Right lobe of liver (tissue), 6 donors: Measurements from ENCODE around the gene TF. TPM values are rescaled to one million over a fixed set of nuclear protein-coding genes. Genes with fewer than 3 reads are reported as not detected.
A peak's percentile ranks its signal among the peaks of the same experiment; 100 is the strongest.

Source experiments
- ATAC-seq, 4 donors: fragments of 200-7000 bp; cut with Tn5 transposase; one replicate each; pipeline ENCODE4 v1.9.1; 2020; ENCODE audit warnings: mild to moderate bottlenecking in 4 of 4, moderate library complexity in 4 of 4
- DNase-seq, 3 donors: peaks; one replicate each; pipeline ENCODE4 v3.0.0-alpha.2; 2020
- H3K27ac ChIP-seq, 3 donors: fragments of 200-600 bp; one replicate each; pipeline ENCODE4 v1.8.0; 2022
- H3K27me3 ChIP-seq, 2 donors: fragments of 200-600 bp; one replicate each; pipeline ENCODE4 v1.8.0; 2022
- H3K36me3 ChIP-seq, 4 donors: fragments of 200-600 bp; sonication (generic) in 1 of 4; one replicate each; pipeline versions ENCODE4 v1.5.1 to v1.8.0; 2017 to 2022; ENCODE audit warnings: control low read depth in 1 of 4
- H3K4me1 ChIP-seq, 4 donors: fragments of 200-600 bp; sonication (generic) in 1 of 4; one replicate each; pipeline versions ENCODE4 v1.5.1 to v1.8.0; 2017 to 2022; ENCODE audit warnings: control low read depth in 1 of 4
- H3K4me3 ChIP-seq, 3 donors: fragments of 200-600 bp; one replicate each; pipeline ENCODE4 v1.8.0; 2022
- H3K9me3 ChIP-seq, 4 donors: fragments of 200-600 bp; sonication (generic) in 1 of 4; one replicate each; pipeline versions ENCODE4 v1.5.1 to v1.8.0; 2017 to 2022; ENCODE audit warnings: control low read depth in 1 of 4
- POLR2A ChIP-seq: fragments of 450-650 bp; IDR thresholded peaks from one replicate; pipeline ENCODE4 v1.6.1; 2017; ENCODE audit warnings: antibody characterized with exemption, mild to moderate bottlenecking
- WGBS: methylation state at CpG from one replicate; pipeline ENCODE4 v1.1.6; 2018; ENCODE audit warnings: low coverage, low lambda C conversion rate; ENCODE audit not compliant: insufficient coverage; ENCODE audit errors: missing lambda C conversion rate; 5-methylcytosine and 5-hydroxymethylcytosine counted together
- intact Hi-C, 2 donors: fragments of 100-400 bp; cut with DNase I; formaldehyde crosslinking; loops; one replicate each; pipeline versions ENCODE4 v1.11.2 to v1.14.1; 2022
- total RNA-seq, 6 experiments: library from RNA; depleted of rRNA in 2 of 6; stranded (reverse); fragments of >200 nt in 2 of 6; fragmentation: NEBNext Ultra II Directional in 3 of 6; extraction: Animal tissue kit (Norgen Biotek cat#: 25700) in 3 of 6; gene quantifications; one replicate each; pipeline versions ENCODE4 v1.1.0 to v1.2.4, GENCODE V29; 2016 to 2023
- TF ChIP-seq, protein P1 (sequence below), 4 donors: fragments of 200-600 bp in 3 of 4; fragments of 450-650 bp in 1 of 4; IDR thresholded peaks; one replicate each; pipeline versions ENCODE4 v1.5.1 to v1.8.0; 2016 to 2022; ENCODE audit warnings: antibody characterized with exemption in 4 of 4, mild to moderate bottlenecking in 2 of 4
- donor health status: DM: no; HTN: yes; CAD: no.
- donor health status: DM: no; HTN: no; CAD: no.
- donor health status: DM: no; HTN: no; CAD: no.
- donor health status: DM: no; HTN: yes; CAD: no.
- donor health status: DM: no; HTN: yes; CAD: no.

The TF gene
- total RNA-seq, 6 experiments from 2014 or later, result 2,871 to 25,349 (median 17,684) TPM

DNA sequence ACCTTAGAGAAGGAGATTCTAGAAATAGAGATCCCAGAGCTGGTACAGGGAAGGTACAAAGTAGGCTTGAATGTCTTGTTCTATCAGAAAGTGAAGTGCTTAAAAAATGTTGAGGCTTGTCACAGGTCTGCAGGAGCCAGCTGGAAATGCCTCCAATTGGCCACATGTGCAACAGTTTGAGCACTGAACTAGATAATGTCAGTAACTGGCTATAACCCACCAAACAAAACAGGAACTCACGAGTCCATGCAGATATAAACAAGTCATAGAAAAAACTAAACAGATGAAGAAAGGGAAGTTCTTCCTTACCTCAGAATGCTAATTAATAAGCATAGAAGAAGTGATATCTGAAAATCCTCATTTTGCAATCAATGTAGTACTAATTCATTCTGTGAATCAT is 11.9 kb upstream of the TF start:
- intact Hi-C loops, result no loop called here
- Histone ChIP-seq H3K27me3 (no peaks in the 10 kb centered on the region), H3K36me3 (no peaks in the 10 kb centered on the region), H3K4me1 (peaks cover 0 to 53% (median 21%) of the 10 kb centered on the region in 4 donors), H3K9me3 (no peaks in the 10 kb centered on the region), H3K27ac (peak overlapping the region; percentile 21 to 70 (median 51)), H3K4me3 (peak overlapping the region in 1 of 3 donors; percentile 4)
- ATAC-seq (peak; percentile 23 to 47 (median 28)), DNase-seq (peak in 1 of 3 donors; percentile 68)
- TF ChIP-seq, protein P1, sequence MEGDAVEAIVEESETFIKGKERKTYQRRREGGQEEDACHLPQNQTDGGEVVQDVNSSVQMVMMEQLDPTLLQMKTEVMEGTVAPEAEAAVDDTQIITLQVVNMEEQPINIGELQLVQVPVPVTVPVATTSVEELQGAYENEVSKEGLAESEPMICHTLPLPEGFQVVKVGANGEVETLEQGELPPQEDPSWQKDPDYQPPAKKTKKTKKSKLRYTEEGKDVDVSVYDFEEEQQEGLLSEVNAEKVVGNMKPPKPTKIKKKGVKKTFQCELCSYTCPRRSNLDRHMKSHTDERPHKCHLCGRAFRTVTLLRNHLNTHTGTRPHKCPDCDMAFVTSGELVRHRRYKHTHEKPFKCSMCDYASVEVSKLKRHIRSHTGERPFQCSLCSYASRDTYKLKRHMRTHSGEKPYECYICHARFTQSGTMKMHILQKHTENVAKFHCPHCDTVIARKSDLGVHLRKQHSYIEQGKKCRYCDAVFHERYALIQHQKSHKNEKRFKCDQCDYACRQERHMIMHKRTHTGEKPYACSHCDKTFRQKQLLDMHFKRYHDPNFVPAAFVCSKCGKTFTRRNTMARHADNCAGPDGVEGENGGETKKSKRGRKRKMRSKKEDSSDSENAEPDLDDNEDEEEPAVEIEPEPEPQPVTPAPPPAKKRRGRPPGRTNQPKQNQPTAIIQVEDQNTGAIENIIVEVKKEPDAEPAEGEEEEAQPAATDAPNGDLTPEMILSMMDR (IDR thresholded peaks at IDR 0.05), result no peak
- no peak for TF ChIP-seq POLR2A
- WGBS, result 14% methylated on average over 1 of the region's 1 CpG

DNA sequence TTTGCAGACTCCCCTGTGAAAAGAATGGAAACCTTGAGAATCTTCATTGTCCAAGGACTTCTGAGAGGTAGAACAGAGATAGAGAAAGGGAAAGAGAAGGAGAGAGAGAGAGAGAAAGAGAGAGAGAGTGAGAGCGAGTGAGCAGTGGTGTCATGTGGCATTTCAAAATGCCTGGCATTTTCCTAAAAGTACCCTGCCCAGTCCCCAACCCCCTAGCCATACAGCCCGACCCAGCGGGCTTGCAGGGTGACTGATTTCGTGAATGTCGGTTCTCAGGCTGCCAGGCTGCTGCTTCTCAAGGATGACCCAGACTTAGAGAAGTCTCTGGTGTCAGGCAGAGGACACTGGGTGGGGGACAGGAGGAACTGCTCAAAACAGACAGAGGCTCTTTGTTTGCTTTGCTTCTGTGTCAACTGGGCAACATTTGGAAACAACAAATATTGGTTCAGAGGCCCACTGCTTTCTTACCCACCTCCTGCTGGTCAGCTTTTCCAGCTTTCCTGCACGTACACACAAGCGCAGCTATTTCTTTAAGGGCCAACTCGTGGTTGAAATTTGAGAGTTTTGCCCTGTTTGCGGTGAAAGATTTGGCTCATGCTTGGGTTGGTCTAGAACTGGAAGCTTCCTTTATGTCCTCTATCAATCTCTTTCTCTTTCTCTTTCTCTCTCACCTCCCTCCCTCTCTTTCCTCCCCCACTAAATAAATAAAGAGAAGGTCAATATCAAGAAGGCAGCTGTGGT is 3.7 kb upstream of the TF start:
- no peaks in the 10 kb centered on the region for H3K9me3 ChIP-seq
- DNase-seq (peak; percentile 41 to 82 (median 71)), ATAC-seq (peak; percentile 65 to 80 (median 70))
- TF ChIP-seq, protein P1 (IDR thresholded peaks at IDR 0.05), result peak in 1 of 4 donors; percentile 9
- TF ChIP-seq POLR2A, result no peak
- peak overlapping the region; percentile 57 to 81 (median 79) for H3K27ac ChIP-seq
- peak overlapping the region; percentile 14 to 25 (median 23) for H3K4me3 ChIP-seq
- 22% methylated on average over 5 of the region's 9 CpGs for WGBS
- peaks cover 0 to 5% (median 0%) of the 10 kb centered on the region in 4 donors for H3K36me3 ChIP-seq
- peaks cover 0 to 43% (median 15%) of the 10 kb centered on the region in 4 donors for H3K4me1 ChIP-seq
- intact Hi-C loops, result no loop called here
- no peaks in the 10 kb centered on the region for H3K27me3 ChIP-seq

DNA sequence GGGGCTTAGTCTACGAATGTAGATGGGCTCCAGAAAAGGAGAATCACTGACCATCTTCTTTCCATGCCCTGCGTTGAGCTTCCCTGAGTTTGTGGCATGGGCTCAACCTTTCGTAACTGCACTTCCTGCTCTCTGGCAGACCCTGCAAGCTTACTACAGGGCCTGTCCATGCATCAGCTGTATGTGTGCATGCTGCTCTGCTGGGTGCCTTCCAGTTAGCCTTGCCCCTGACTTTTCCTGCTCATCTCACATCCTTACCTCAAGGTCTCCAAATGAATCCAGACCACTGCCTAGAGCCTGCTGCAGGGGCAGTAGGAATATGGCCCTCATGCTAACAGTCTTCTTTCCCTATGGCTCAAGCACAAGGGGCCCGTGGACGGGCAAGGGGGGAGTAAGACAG is 2.0 kb upstream of the TF start:
- Histone ChIP-seq H3K27ac (peak overlapping the region; percentile 22 to 81 (median 79)), H3K4me1 (peaks cover 0 to 48% (median 15%) of the 10 kb centered on the region in 4 donors), H3K9me3 (no peaks in the 10 kb centered on the region), H3K36me3 (peaks cover 0 to 23% (median 4%) of the 10 kb centered on the region in 4 donors), H3K4me3 (no peak overlapping the region), H3K27me3 (no peaks in the 10 kb centered on the region)
- intact Hi-C loops, result no loop called here
- 11% methylated on average over 2 of the region's 5 CpGs for WGBS
- ATAC-seq (peak in 2 of 4 donors; percentile 9 to 19), DNase-seq (no peak)
- no peak for TF ChIP-seq POLR2A
- TF ChIP-seq, protein P1 (IDR thresholded peaks at IDR 0.05), result no peak

DNA sequence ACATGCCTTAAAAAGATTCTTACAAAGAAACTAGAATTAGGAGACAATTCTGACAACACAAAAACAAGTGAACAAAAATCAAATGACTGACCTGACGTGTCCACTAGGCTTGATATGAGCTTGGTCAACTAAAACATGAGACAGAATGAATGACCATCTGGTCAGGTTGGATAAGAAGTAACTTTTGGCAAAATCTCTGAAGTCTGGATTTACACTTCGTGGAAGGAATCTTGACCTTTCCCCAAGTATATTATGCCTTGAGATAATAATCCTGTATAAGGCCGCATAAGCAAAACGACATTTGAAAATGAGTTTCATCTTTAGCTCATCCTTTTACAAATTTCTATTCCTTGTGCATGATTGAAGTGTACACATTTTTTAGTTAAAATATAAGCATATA is 1.1 kb upstream of the TF start:
- Histone ChIP-seq H3K36me3 (peaks cover 0 to 31% (median 6%) of the 10 kb centered on the region in 4 donors), H3K9me3 (no peaks in the 10 kb centered on the region), H3K4me3 (peak overlapping the region in 2 of 3 donors; percentile 87), H3K4me1 (peaks cover 0 to 56% (median 16%) of the 10 kb centered on the region in 4 donors), H3K27ac (peak overlapping the region in 2 of 3 donors; percentile 68 to 79), H3K27me3 (no peaks in the 10 kb centered on the region)
- TF ChIP-seq, protein P1 (IDR thresholded peaks at IDR 0.05), result no peak
- no peak for TF ChIP-seq POLR2A
- intact Hi-C loops, result no loop called here
- WGBS, result 31% methylated on average over 4 of the region's 4 CpGs
- no peak for DNase-seq
- ATAC-seq, result no peak
